ENCODE data around the gene AVL9. TPM values are rescaled to one million over a fixed set of nuclear protein-coding genes. Genes with fewer than 3 reads are reported as not detected.

AVL9 gene
- polyA plus RNA-seq, 2 of the 4 experiments (the other 2 are of a cell fraction), result 24.0 to 36.1 TPM

Other genes with a start within 250 kb of the AVL9 start
- gene LSM5, start 5.1 kb upstream of the AVL9 start, polyA plus RNA-seq (2011; rRNA removed), result 76.3 and 158 TPM in 2 replicates
- 128 to 131 TPM (median 131 TPM) in 3 replicates for gene LSM5, start 5.1 kb upstream of the AVL9 start, polyA plus RNA-seq (2017; fragmentation: RNase III; extraction: RNeasy Plus Mini Kit Qiagen cat#74134 plus additional on column Dnase treatment)

Measured in A549 (cell line).